ENCODE results near the gene PHTF2.

- TF ChIP-seq POLR2A (IDR thresholded peaks at IDR 0.05; ENCODE audit: extremely low read depth, insufficient read length) = no peak
- no peak for TF ChIP-seq MAX (IDR thresholded peaks at IDR 0.05; ENCODE audit: low read depth, low read length)
- TF ChIP-seq CTCF (IDR thresholded peaks at IDR 0.05; ENCODE audit: low read depth, low read length) = no peak
These were observed 80.7 kb downstream of the PHTF2 start for GRCh38 chr7:77879272-77879671.

All from NB4 (cell line).